VCaP (cell line): Measurements from ENCODE around the gene PVALB.
A peak's percentile ranks its signal among the peaks of the same experiment; 100 is the strongest.

Experiments
- H3K27ac ChIP-seq: fragments of 450-650 bp; 2 replicates; pipeline ENCODE4 v1.5.1; 2017
- CTCF ChIP-seq: fragments of 450-650 bp; conservative IDR thresholded peaks from 2 replicates; pipeline ENCODE4 v1.5.1; 2017; ENCODE audit warnings: mild to moderate bottlenecking, moderate library complexity

Gene PVALB

GRCh38 chr22:36778020-36778419 lies 38.8 kb downstream of the PVALB start:
- H3K27ac ChIP-seq: no peak overlapping the region
- no peak for TF ChIP-seq CTCF

GRCh38 chr22:36776722-36777121 lies 40.1 kb downstream of the PVALB start:
- peak overlapping the region; percentile 52 for H3K27ac ChIP-seq
- no peak for TF ChIP-seq CTCF

GRCh38 chr22:36775964-36776669 lies 40.7 kb downstream of the PVALB start, which contains the start of gene IFT27:
IFT27 (minus strand) TSS chr22:36776119; CDS start chr22:36775707, 412 bp downstream.
- no peak for TF ChIP-seq CTCF
- peak within 1 kb of the TSS; percentile 72 for H3K27ac ChIP-seq

GRCh38 chr22:36775586-36775963 lies 41.3 kb downstream of the PVALB start:
- no peak for TF ChIP-seq CTCF
- peak overlapping the region; percentile 72; the same call in 1 of the 2 replicates for H3K27ac ChIP-seq

GRCh38 chr22:36773935-36774334 lies 42.9 kb downstream of the PVALB start:
- H3K27ac ChIP-seq: no peak overlapping the region
- peak; percentile 61 for TF ChIP-seq CTCF

GRCh38 chr22:36772451-36772850 lies 44.4 kb downstream of the PVALB start:
- no peak overlapping the region for H3K27ac ChIP-seq
- TF ChIP-seq CTCF: no peak

- TF ChIP-seq CTCF: no peak
- H3K27ac ChIP-seq: no peak overlapping the region
These were observed 45.3 kb downstream of the PVALB start for GRCh38 chr22:36771356-36772063.
